Heart right ventricle (tissue), 16 donors: ENCODE results near the gene SNRPF. TPM values are rescaled to one million over a fixed set of nuclear protein-coding genes. Genes with fewer than 3 reads are reported as not detected.

Experiments
- ATAC-seq, 8 donors: fragments of 200-7000 bp; cut with Tn5 transposase; one replicate each; pipeline ENCODE4 v1.9.1; 2020; ENCODE audit warnings: mild to moderate bottlenecking in 8 of 8, moderate library complexity in 8 of 8, moderate number of reproducible peaks in 1 of 8
- DNase-seq, 2 donors: peaks; one replicate each; pipeline ENCODE4 v3.0.0-alpha.2; 2020
- H3K27ac ChIP-seq, 10 donors: fragments of 200-600 bp; sonication (generic) in 2 of 10; one replicate each; pipeline versions ENCODE4 v1.5.0 to v1.8.0; 2020 to 2022; ENCODE audit warnings: mild to moderate bottlenecking in 3 of 10
- H3K27me3 ChIP-seq, 7 donors: fragments of 200-600 bp; one replicate each; pipeline ENCODE4 v1.8.0; 2021 to 2022; ENCODE audit warnings: mild to moderate bottlenecking in 2 of 7
- H3K36me3 ChIP-seq, 9 donors: fragments of 200-600 bp; sonication (generic) in 1 of 9; one replicate each; pipeline versions ENCODE4 v1.5.0 to v1.8.0; 2020 to 2022; ENCODE audit warnings: mild to moderate bottlenecking in 2 of 9
- H3K4me1 ChIP-seq, 9 donors: fragments of 200-600 bp; sonication (generic) in 1 of 9; one replicate each; pipeline versions ENCODE4 v1.5.0 to v1.8.0; 2020 to 2022; ENCODE audit warnings: mild to moderate bottlenecking in 4 of 9
- H3K4me3 ChIP-seq, 10 donors: fragments of 200-600 bp; sonication (generic) in 2 of 10; one replicate each; pipeline versions ENCODE4 v1.5.0 to v1.8.0; 2020 to 2022; ENCODE audit warnings: mild to moderate bottlenecking in 7 of 10, moderate library complexity in 2 of 10
- H3K9me3 ChIP-seq, 11 donors: fragments of 200-600 bp in 10 of 11; sonication (generic) in 2 of 11; one replicate each; pipeline versions ENCODE4 v1.5.0 to v1.8.0; 2013 to 2022; ENCODE audit warnings: mild to moderate bottlenecking in 2 of 11, control low read depth in 1 of 11, moderate library complexity in 1 of 11
- CTCF ChIP-seq, 9 donors: fragments of 200-600 bp; sonication (generic) in 2 of 9; IDR thresholded peaks; one replicate each; pipeline versions ENCODE4 v1.5.0 to v1.8.0; 2021 to 2022; ENCODE audit warnings: antibody characterized with exemption in 9 of 9, mild to moderate bottlenecking in 5 of 9, moderate library complexity in 1 of 9
- WGBS, 2 donors: extraction: QIAGEN DNeasy Blood & Tissue Kit; methylation state at CpG; one replicate each; pipeline ENCODE4 v1.1.7; 2013; ENCODE audit warnings: inconsistent platforms in 1 of 2; 5-methylcytosine and 5-hydroxymethylcytosine counted together
- intact Hi-C, 10 donors: fragments of 100-400 bp; cut with DNase I; formaldehyde crosslinking; loops; one replicate each; pipeline versions ENCODE4 v1.11.1 to v1.14.2; 2022
- polyA plus RNA-seq, 2 donors: library from polyadenylated mRNA; stranded (reverse); fragments of 200-250 nt; gene quantifications; one replicate each; pipeline ENCODE4 v1.2.3, GENCODE V29; 2013
- total RNA-seq, 10 donors: library from RNA; stranded (reverse); fragmentation: NEBNext Ultra II Directional in 3 of 10; extraction: Animal tissue kit (Norgen Biotek cat#: 25700) in 3 of 10; gene quantifications; one replicate each; pipeline versions ENCODE4 v1.2.1 to v1.2.4, GENCODE V29; 2021 to 2023
- donor health status: Arrhythmogenic right ventricular cardiomyopathy.
- donor health status: ischemic (EF 13 %, LVEDD 7.1; RV severe dilation, severe dysfunction).
- donor health status: healthy with polysubstance abuse.
- donor health status: DM: no; HTN: yes; CAD: no.
- donor health status: DM: no; HTN: no; CAD: no.
- donor health status: ischemic (EF 25% LVEDD 6.9; RV normal size, moderate dysfunction).
- donor health status: ischemic (EF 25% LVEDD 5.7; RV mildly dilated, moderate dysfunction).
- donor health status: healthy.
- donor health status: DM: yes; HTN: yes; CAD: no.
- donor health status: Ischemic cardiomyopathy.
- donor health status: ischemic (EF 35%, LVEDD 5.7; RV mildly dilated, moderate dysfunction).
- donor health status: nonischemic (EF 11% LVEDD 7.7; RV severe dilation, severe dysfunction).
- donor health status: DM: yes; HTN: yes; CAD: no.
- donor health status: PGD.
- donor health status: ischemic (EF 29% LVEDD 5.4; RV normal size, mild dysfunction).
- donor health status: nonischemic (EF 23%, LVEDD 6.1; RV moderate dilation, normal function).

SNRPF gene
- total and polyA plus RNA-seq, 12 donors: 10.2 to 53.6 (median 13.2) TPM

- Histone ChIP-seq H3K4me3 (no peak overlapping the region), H3K36me3 (no peaks in the 10 kb centered on the region), H3K27me3 (peaks cover 0 to 10% (median 0%) of the 10 kb centered on the region in 7 donors), H3K27ac (no peak overlapping the region), H3K9me3 (no peaks in the 10 kb centered on the region), H3K4me1 (peaks cover 0 to 10% (median 0%) of the 10 kb centered on the region in 9 donors)
- ATAC-seq (no peak), DNase-seq (no peak)
- intact Hi-C loops: no loop called here
- WGBS, 2 donors: 85 to 97% methylated on average over 1 of the region's 1 CpG
- no peak for TF ChIP-seq CTCF (IDR thresholded peaks at IDR 0.05)
Measured at GRCh38 chr12:95834572-95834971, 24.2 kb upstream of the SNRPF start.

GRCh38 chr12:95836185-95836609 is 22.6 kb upstream of the SNRPF start:
- peak in 1 of 8 donors; percentile 20 for ATAC-seq

GRCh38 chr12:95836630-95837239 is 22.0 kb upstream of the SNRPF start:
- no peak for TF ChIP-seq CTCF (IDR thresholded peaks at IDR 0.05)
- Histone ChIP-seq H3K27me3 (peaks cover 0 to 4% (median 0%) of the 10 kb centered on the region in 7 donors), H3K27ac (no peak overlapping the region), H3K4me3 (no peak overlapping the region), H3K36me3 (no peaks in the 10 kb centered on the region), H3K4me1 (peaks cover 0 to 10% (median 0%) of the 10 kb centered on the region in 9 donors), H3K9me3 (no peaks in the 10 kb centered on the region)
- DNase-seq (no peak), ATAC-seq (peak in 1 of 8 donors; percentile 46)
- intact Hi-C loops: no loop called here
- WGBS, 2 donors: 0 to 3% methylated on average over 1 of the region's 1 CpG

More at GRCh38 chr12:95836185-95836609, 22.6 kb upstream of the SNRPF start:
- no peaks in the 10 kb centered on the region for H3K9me3 ChIP-seq
- no peak for TF ChIP-seq CTCF (IDR thresholded peaks at IDR 0.05)
- H3K4me3 ChIP-seq: no peak overlapping the region
- H3K27ac ChIP-seq: no peak overlapping the region
- peaks cover 0 to 10% (median 0%) of the 10 kb centered on the region in 9 donors for H3K4me1 ChIP-seq
- intact Hi-C loops: no loop called here
- no peaks in the 10 kb centered on the region for H3K36me3 ChIP-seq
- WGBS, 2 donors: 28 to 37% methylated on average over 3 of the region's 3 CpGs
- no peak for DNase-seq
- peaks cover 0 to 5% (median 0%) of the 10 kb centered on the region in 7 donors for H3K27me3 ChIP-seq

DNA sequence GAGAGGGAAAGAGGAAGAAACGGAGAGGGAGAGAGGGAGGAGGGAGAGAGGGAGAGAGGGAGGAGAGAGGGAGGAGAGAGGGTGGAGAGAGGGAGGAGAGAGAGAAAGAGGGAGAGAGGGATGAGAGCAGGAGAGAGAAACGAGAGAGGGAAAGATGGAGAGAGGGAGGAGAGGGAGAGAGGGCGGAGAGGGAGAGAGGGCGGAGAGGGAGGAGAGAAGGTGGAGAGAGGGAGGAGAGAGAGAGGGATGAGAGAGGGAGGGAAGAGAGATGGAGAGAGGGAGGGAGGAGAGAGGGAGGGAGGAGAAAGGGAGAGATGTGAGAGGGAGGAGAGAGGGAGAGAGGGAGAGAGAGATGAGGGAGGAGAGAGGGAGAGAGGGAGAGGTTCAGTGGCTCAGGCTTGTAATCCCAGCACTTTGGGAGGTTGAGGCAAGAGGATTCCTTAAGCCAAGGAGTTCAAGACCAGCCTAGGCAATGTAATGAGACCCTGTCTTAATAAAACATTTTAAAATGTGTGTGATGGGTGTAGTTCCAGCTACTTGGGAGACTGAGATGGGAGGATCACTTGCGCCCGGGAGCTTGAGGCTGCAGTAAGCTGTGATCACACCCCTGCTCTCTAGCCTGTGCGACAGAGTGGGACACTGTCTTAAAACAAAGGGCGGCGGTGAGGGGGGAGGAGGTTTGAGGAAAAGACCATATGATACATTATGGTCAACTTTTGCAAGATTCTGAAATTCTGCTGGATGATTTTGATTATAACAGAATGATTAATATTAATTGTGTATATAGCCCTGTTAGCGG is 21.3 kb upstream of the SNRPF start:
- no peaks in the 10 kb centered on the region for H3K36me3 ChIP-seq
- H3K27ac ChIP-seq: no peak overlapping the region
- peak in 3 of 8 donors; percentile 26 to 46 (median 45) for ATAC-seq
- intact Hi-C loops: no loop called here
- no peak for DNase-seq
- H3K27me3 ChIP-seq: no peaks in the 10 kb centered on the region
- no peak for TF ChIP-seq CTCF (IDR thresholded peaks at IDR 0.05)
- no peaks in the 10 kb centered on the region for H3K9me3 ChIP-seq
- 60 to 63% methylated on average over 10 of the region's 10 CpGs for WGBS, 2 donors
- H3K4me3 ChIP-seq: no peak overlapping the region
- peaks cover 0 to 10% (median 0%) of the 10 kb centered on the region in 9 donors for H3K4me1 ChIP-seq
